NB4 (cell line): ENCODE measurements around the gene SUMO2.
"Not testable (repeated sequence)": the region's sequence is repeated elsewhere in the genome, so short reads cannot be mapped to it uniquely, and the experiment has no call there.

Experiments
- TF ChIP-seq, protein P1 (sequence below): IDR thresholded peaks from one replicate; pipeline ENCODE4 v1.5.1; 2012; ENCODE audit warnings: low read depth, low read length
- TF ChIP-seq, protein P2 (sequence below): IDR thresholded peaks from 2 replicates; pipeline ENCODE4 v1.6.1; 2011; ENCODE audit warnings: low read depth, low read length

DNA sequence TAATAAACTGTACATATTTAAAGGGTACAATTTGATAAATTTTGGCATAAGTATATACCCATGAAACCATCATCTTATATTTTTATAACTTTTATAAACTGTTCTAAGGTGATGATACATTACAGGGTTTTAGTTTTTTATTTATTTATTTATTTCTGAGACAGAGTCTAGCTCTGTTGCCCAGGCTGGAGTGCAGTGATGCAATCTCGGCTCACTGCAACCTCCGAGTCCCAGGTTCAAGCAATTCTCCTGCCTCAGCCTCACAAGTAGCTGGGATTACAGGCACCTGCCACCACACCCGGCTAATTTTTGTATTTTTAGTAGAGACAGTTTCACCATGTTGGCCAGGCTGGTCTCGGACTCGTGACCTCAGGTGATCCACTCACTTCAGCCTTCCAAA, 54.8 kb downstream of the SUMO2 start:
- TF ChIP-seq, protein P1, sequence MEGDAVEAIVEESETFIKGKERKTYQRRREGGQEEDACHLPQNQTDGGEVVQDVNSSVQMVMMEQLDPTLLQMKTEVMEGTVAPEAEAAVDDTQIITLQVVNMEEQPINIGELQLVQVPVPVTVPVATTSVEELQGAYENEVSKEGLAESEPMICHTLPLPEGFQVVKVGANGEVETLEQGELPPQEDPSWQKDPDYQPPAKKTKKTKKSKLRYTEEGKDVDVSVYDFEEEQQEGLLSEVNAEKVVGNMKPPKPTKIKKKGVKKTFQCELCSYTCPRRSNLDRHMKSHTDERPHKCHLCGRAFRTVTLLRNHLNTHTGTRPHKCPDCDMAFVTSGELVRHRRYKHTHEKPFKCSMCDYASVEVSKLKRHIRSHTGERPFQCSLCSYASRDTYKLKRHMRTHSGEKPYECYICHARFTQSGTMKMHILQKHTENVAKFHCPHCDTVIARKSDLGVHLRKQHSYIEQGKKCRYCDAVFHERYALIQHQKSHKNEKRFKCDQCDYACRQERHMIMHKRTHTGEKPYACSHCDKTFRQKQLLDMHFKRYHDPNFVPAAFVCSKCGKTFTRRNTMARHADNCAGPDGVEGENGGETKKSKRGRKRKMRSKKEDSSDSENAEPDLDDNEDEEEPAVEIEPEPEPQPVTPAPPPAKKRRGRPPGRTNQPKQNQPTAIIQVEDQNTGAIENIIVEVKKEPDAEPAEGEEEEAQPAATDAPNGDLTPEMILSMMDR = not testable (repeated sequence)
- TF ChIP-seq, protein P2, sequence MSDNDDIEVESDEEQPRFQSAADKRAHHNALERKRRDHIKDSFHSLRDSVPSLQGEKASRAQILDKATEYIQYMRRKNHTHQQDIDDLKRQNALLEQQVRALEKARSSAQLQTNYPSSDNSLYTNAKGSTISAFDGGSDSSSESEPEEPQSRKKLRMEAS = not testable (repeated sequence)
